Suppressor macrophage (primary cell): ENCODE results near the gene GRK5.
A peak's percentile ranks its signal among the peaks of the same experiment; 100 is the strongest.

Experiments used
- DNase-seq, 4 experiments: peaks; one replicate each; pipeline ENCODE4 v3.0.0-alpha.2; 2020 to 2022

Gene GRK5

GRCh38 chr10:119364645-119365600 lies 157.6 kb downstream of the GRK5 start:
- DNase-seq = no peak

GRCh38 chr10:119365773-119366599 lies 158.6 kb downstream of the GRK5 start:
- DNase-seq = no peak

- no peak for DNase-seq
These were observed 160.6 kb downstream of the GRK5 start for GRCh38 chr10:119367841-119368549.

- no peak for DNase-seq
These were observed 161.2 kb downstream of the GRK5 start for GRCh38 chr10:119368581-119368980.

GRCh38 chr10:119368991-119369869 lies 161.9 kb downstream of the GRK5 start:
- DNase-seq = no peak

- peak; percentile 21 to 46 (median 34) for DNase-seq
These were observed 162.9 kb downstream of the GRK5 start for GRCh38 chr10:119370111-119370741.

- DNase-seq = no peak
These were observed 163.8 kb downstream of the GRK5 start for GRCh38 chr10:119370972-119371703.

- DNase-seq = no peak
These were observed 164.6 kb downstream of the GRK5 start for GRCh38 chr10:119371704-119372663.

GRCh38 chr10:119373294-119374102 lies 166.1 kb downstream of the GRK5 start:
- DNase-seq = peak; percentile 15 to 49 (median 32)

- DNase-seq = no peak
These were observed 166.9 kb downstream of the GRK5 start for GRCh38 chr10:119374236-119374635.

GRCh38 chr10:119375574-119376272 lies 168.4 kb downstream of the GRK5 start:
- DNase-seq = no peak

- no peak for DNase-seq
These were observed 170.1 kb downstream of the GRK5 start for GRCh38 chr10:119377451-119377957.

GRCh38 chr10:119377958-119378736 lies 170.8 kb downstream of the GRK5 start:
- DNase-seq = no peak

GRCh38 chr10:119378737-119379067 lies 171.3 kb downstream of the GRK5 start:
- no peak for DNase-seq

- DNase-seq = peak in 1 of 4 experiments; percentile 30
These were observed 172.2 kb downstream of the GRK5 start for GRCh38 chr10:119379466-119380071.

GRCh38 chr10:119383174-119383856 lies 175.9 kb downstream of the GRK5 start:
- peak in 2 of 4 experiments; percentile 18 to 24 for DNase-seq
